Measurements from ENCODE around the gene CHCHD1. TPM values are rescaled to one million over a fixed set of nuclear protein-coding genes. Genes with fewer than 3 reads are reported as not detected.
"Not testable (repeated sequence)": the region's sequence is repeated elsewhere in the genome, so short reads cannot be mapped to it uniquely, and the experiment has no call there.

Gene CHCHD1
- total RNA-seq, 2 experiments from 2014 or later, result 28.9 to 33.0 TPM

GRCh38 chr10:73793456-73793855 lies 11.6 kb downstream of the CHCHD1 start:
- DNase-seq (no peak), ATAC-seq (no peak)
- CTCF ChIA-PET, result no interaction called here
- Mint-ChIP-seq H3K27me3 (no peaks in the 10 kb centered on the region), H3K36me3 (ENCODE audit: low read depth) (peaks cover 30% of the 10 kb centered on the region), H3K4me3 (no peak overlapping the region), H3K9me3 (no peaks in the 10 kb centered on the region), H3K4me1 (ENCODE audit: low read depth) (no peaks in the 10 kb centered on the region), H3K27ac (no peak overlapping the region)
- no peak for TF ChIP-seq CTCF (IDR thresholded peaks at IDR 0.05)
- intact Hi-C loops (cut with micrococcal nuclease), result no loop called here
- POLR2A ChIA-PET, result interaction anchor here (1.3 to 8.4 kb wide), 2 partner anchors 13 to 49 kb away, joined by 4 to 110 read pairs; partner anchors contain the start of genes NDST2 and SEC24C

- H3K27ac Mint-ChIP-seq; H3K4me3 Mint-ChIP-seq; H3K4me1 Mint-ChIP-seq (ENCODE audit: low read depth); H3K27me3 Mint-ChIP-seq; intact Hi-C loops (cut with micrococcal nuclease); H3K9me3 Mint-ChIP-seq; ATAC-seq; DNase-seq: not testable (repeated sequence)
- H3K36me3 Mint-ChIP-seq (ENCODE audit: low read depth), result peaks cover 29% of the 10 kb centered on the region
- ChIA-PET POLR2A (interaction anchor here (0.8 to 8.4 kb wide), 4 partner anchors 9 to 14 kb away, joined by 5 to 110 read pairs (median 10); partner anchors contain the start of genes CHCHD1, NDST2 and ZSWIM8), CTCF (interaction anchor here (1.5 kb wide), 1 partner anchor 10 kb away, joined by 3 read pairs; the partner anchor contains the start of gene ZSWIM8)
Observed at GRCh38 chr10:73795491-73795890, 13.6 kb downstream of the CHCHD1 start.

- POLR2A ChIA-PET, result interaction anchor here (0.8 to 8.4 kb wide), 4 partner anchors 8 to 15 kb away, joined by 5 to 110 read pairs (median 10); partner anchors contain the start of genes CHCHD1, NDST2 and ZSWIM8
- intact Hi-C loops (cut with micrococcal nuclease); H3K27me3 Mint-ChIP-seq; DNase-seq; H3K4me3 Mint-ChIP-seq; H3K9me3 Mint-ChIP-seq; CTCF ChIA-PET; ATAC-seq; H3K4me1 Mint-ChIP-seq (ENCODE audit: low read depth): not testable (repeated sequence)
- peaks cover 27% of the 10 kb centered on the region for H3K36me3 Mint-ChIP-seq (ENCODE audit: low read depth)
- peak overlapping the region; percentile 7 for H3K27ac Mint-ChIP-seq
Observed at GRCh38 chr10:73796035-73796434, 14.2 kb downstream of the CHCHD1 start.

- H3K27me3 Mint-ChIP-seq, result no peaks in the 10 kb centered on the region
- H3K27ac Mint-ChIP-seq, result peak overlapping the region; percentile 7
- intact Hi-C loops (cut with micrococcal nuclease), result no loop called here
- H3K4me1 Mint-ChIP-seq (ENCODE audit: low read depth), result peaks cover 2% of the 10 kb centered on the region
- ChIA-PET POLR2A (interaction anchor here (0.6 to 8.4 kb wide), 4 partner anchors 9 to 25 kb away, joined by 3 to 110 read pairs (median 10); partner anchors contain the start of genes NDST2 and ZSWIM8), CTCF (no interaction called here)
- H3K4me3 Mint-ChIP-seq, result no peak overlapping the region
- TF ChIP-seq CTCF (IDR thresholded peaks at IDR 0.05), result no peak
- H3K9me3 Mint-ChIP-seq, result no peaks in the 10 kb centered on the region
- ATAC-seq (no peak), DNase-seq (no peak)
- H3K36me3 Mint-ChIP-seq (ENCODE audit: low read depth), result peaks cover 25% of the 10 kb centered on the region
Observed at GRCh38 chr10:73796766-73797165, 14.9 kb downstream of the CHCHD1 start.

- intact Hi-C loops (cut with micrococcal nuclease), result no loop called here
- Mint-ChIP-seq H3K36me3 (ENCODE audit: low read depth) (peaks cover 28% of the 10 kb centered on the region), H3K9me3 (no peaks in the 10 kb centered on the region), H3K4me1 (ENCODE audit: low read depth) (peaks cover 2% of the 10 kb centered on the region), H3K27me3 (no peaks in the 10 kb centered on the region), H3K27ac (no peak overlapping the region), H3K4me3 (no peak overlapping the region)
- CTCF ChIA-PET, result no interaction called here
- TF ChIP-seq CTCF (IDR thresholded peaks at IDR 0.05), result no peak
- POLR2A ChIA-PET, result interaction anchor here (1.5 to 8.4 kb wide), 3 partner anchors 9 to 11 kb away, joined by 6 to 110 read pairs (median 13); partner anchors contain the start of genes NDST2 and ZSWIM8
- no peak for ATAC-seq
- DNase-seq, result no peak
Observed at GRCh38 chr10:73797324-73798025, 15.6 kb downstream of the CHCHD1 start.

GRCh38 chr10:73798087-73798486 lies 16.2 kb downstream of the CHCHD1 start:
- Mint-ChIP-seq H3K27me3 (no peaks in the 10 kb centered on the region), H3K27ac (no peak overlapping the region), H3K4me1 (ENCODE audit: low read depth) (peaks cover 2% of the 10 kb centered on the region), H3K4me3 (no peak overlapping the region), H3K9me3 (no peaks in the 10 kb centered on the region), H3K36me3 (ENCODE audit: low read depth) (peaks cover 31% of the 10 kb centered on the region)
- ATAC-seq (no peak), DNase-seq (no peak)
- POLR2A ChIA-PET, result interaction anchor here (1.4 to 8.4 kb wide), 4 partner anchors 9 to 36 kb away, joined by 3 to 110 read pairs (median 14); partner anchors contain the start of genes NDST2 and ZSWIM8
- CTCF ChIA-PET, result no interaction called here
- intact Hi-C loops (cut with micrococcal nuclease), result no loop called here
- TF ChIP-seq CTCF (IDR thresholded peaks at IDR 0.05), result no peak
